K562 (cell line): ENCODE measurements around the gene TMPRSS11A. TPM values are rescaled to one million over a fixed set of nuclear protein-coding genes. Genes with fewer than 3 reads are reported as not detected.

ENCODE experiments used
- EP400 ChIP-seq: fragments of 450-650 bp; IDR thresholded peaks from 2 replicates; pipeline ENCODE4 v1.6.1; 2017; ENCODE audit warnings: antibody characterized with exemption, mild to moderate bottlenecking, moderate library complexity
- FOSL1 ChIP-seq: fragments of 200-800 bp; sonication (Bioruptor generic); conservative IDR thresholded peaks from 2 replicates; pipeline ENCODE4 v1.6.1; 2016; ENCODE audit warnings: missing genetic modification characterization, missing compliant biosample characterization
- HEY1 ChIP-seq: fragments of 250-450 bp; sonication (Bioruptor Pico); IDR thresholded peaks from 2 replicates; pipeline ENCODE4 v1.5.0; 2020; ENCODE audit warnings: mild to moderate bottlenecking, moderate library complexity, borderline replicate concordance
- ILK ChIP-seq: fragments of 450-650 bp; IDR thresholded peaks from 2 replicates; pipeline ENCODE4 v1.6.1; 2016; ENCODE audit warnings: missing genetic modification characterization, low read depth, mild to moderate bottlenecking, missing compliant biosample characterization, moderate library complexity, borderline replicate concordance
- KLF13 ChIP-seq: fragments of 450-650 bp; IDR thresholded peaks from 2 replicates; pipeline ENCODE4 v1.6.1; 2016; ENCODE audit warnings: missing genetic modification characterization, low read depth, mild to moderate bottlenecking, missing compliant biosample characterization, moderate library complexity, borderline replicate concordance
- polyA plus RNA-seq, 8 experiments: library from polyadenylated mRNA; depleted of rRNA in 4 of 8; stranded (reverse) in 5 of 8; unstranded in 3 of 8; fragments of >200 nt; fragmentation: Nextera tagmentation in 2 of 8; fragmentation: Illumina TruSeq in 1 of 8; extraction: Ambion mirVana in 2 of 8; extraction: Trizol in 1 of 8; gene quantifications; 2 replicates each; pipeline versions ENCODE4 v1.2.1 to v1.2.3, GENCODE V29; 2011 to 2014; ENCODE audit warnings: inconsistent platforms in 1 of 8, missing spikeins in 1 of 8
- total RNA-seq, 7 experiments: library from RNA; depleted of rRNA in 6 of 7; stranded (reverse); fragments of >200 nt in 6 of 7; fragmentation: Illumina TruSeq in 2 of 7; extraction: Trizol in 2 of 7; gene quantifications; 2 replicates each; pipeline versions ENCODE4 v1.2.1 to v1.2.3, GENCODE V29; 2011 to 2021; ENCODE audit warnings: low replicate concordance in 1 of 7
- TF ChIP-seq, protein P1 (sequence below), 2 experiments: fragments of 450-650 bp in 1 of 2; sonication (generic) in 1 of 2; formaldehyde crosslinking in 1 of 2; IDR thresholded peaks; 2 replicates each; pipeline versions ENCODE4 v1.7.1 to v1.9.0; 2016 to 2022; ENCODE audit warnings: inconsistent platforms in 1 of 2, mild to moderate bottlenecking in 1 of 2, missing genetic modification reagents in 1 of 2
- TF ChIP-seq, protein P2 (sequence below): fragments of 450-650 bp; formaldehyde crosslinking; IDR thresholded peaks from 2 replicates; pipeline ENCODE4 v1.4.0; 2020; ENCODE audit warnings: mild to moderate bottlenecking, moderate library complexity

The TMPRSS11A gene
- total and polyA plus RNA-seq, 9 of the 15 experiments (the other 6 are each of a cell fraction or from before 2014, with no cell fraction given), result not detected

DNA sequence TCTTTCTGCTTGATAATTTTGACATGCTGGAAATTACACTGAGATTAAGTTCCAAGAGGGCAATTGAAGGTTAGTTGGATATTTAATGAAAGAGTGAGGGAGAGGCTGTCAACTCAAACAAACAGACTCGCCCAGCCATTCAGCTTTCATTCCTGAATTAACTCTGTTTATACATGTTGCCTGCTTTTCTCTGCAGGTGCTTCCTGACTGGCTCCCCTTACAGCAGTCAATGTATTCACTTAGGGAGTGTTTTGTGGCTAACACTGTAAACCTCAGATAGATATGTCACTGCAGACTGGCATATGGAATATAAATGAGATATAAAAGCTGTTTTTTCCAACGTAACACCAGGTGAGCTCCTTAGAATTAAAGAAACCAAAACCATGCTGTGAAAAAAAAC lies 28.7 kb downstream of the TMPRSS11A start (continued):
- TF ChIP-seq, protein P1, sequence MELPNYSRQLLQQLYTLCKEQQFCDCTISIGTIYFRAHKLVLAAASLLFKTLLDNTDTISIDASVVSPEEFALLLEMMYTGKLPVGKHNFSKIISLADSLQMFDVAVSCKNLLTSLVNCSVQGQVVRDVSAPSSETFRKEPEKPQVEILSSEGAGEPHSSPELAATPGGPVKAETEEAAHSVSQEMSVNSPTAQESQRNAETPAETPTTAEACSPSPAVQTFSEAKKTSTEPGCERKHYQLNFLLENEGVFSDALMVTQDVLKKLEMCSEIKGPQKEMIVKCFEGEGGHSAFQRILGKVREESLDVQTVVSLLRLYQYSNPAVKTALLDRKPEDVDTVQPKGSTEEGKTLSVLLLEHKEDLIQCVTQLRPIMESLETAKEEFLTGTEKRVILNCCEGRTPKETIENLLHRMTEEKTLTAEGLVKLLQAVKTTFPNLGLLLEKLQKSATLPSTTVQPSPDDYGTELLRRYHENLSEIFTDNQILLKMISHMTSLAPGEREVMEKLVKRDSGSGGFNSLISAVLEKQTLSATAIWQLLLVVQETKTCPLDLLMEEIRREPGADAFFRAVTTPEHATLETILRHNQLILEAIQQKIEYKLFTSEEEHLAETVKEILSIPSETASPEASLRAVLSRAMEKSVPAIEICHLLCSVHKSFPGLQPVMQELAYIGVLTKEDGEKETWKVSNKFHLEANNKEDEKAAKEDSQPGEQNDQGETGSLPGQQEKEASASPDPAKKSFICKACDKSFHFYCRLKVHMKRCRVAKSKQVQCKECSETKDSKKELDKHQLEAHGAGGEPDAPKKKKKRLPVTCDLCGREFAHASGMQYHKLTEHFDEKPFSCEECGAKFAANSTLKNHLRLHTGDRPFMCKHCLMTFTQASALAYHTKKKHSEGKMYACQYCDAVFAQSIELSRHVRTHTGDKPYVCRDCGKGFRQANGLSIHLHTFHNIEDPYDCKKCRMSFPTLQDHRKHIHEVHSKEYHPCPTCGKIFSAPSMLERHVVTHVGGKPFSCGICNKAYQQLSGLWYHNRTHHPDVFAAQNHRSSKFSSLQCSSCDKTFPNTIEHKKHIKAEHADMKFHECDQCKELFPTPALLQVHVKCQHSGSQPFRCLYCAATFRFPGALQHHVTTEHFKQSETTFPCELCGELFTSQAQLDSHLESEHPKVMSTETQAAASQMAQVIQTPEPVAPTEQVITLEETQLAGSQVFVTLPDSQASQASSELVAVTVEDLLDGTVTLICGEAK (IDR thresholded peaks at IDR 0.05), result no peak
- TF ChIP-seq, protein P1 (CRISPR knock-in tag; IDR thresholded peaks at IDR 0.05), result no peak
- no peak for TF ChIP-seq KLF13 (tag)
- TF ChIP-seq, protein P2, sequence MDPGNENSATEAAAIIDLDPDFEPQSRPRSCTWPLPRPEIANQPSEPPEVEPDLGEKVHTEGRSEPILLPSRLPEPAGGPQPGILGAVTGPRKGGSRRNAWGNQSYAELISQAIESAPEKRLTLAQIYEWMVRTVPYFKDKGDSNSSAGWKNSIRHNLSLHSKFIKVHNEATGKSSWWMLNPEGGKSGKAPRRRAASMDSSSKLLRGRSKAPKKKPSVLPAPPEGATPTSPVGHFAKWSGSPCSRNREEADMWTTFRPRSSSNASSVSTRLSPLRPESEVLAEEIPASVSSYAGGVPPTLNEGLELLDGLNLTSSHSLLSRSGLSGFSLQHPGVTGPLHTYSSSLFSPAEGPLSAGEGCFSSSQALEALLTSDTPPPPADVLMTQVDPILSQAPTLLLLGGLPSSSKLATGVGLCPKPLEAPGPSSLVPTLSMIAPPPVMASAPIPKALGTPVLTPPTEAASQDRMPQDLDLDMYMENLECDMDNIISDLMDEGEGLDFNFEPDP, result no peak
- TF ChIP-seq ILK (tag), result no peak
- no peak for TF ChIP-seq FOSL1 (tag)
- no peak for TF ChIP-seq HEY1
- TF ChIP-seq EP400, result no peak
- TF ChIP-seq, all 486 proteins: peak for 0
